Sigmoid colon (tissue), 7 donors: ENCODE measurements around the gene LAG3. TPM values are rescaled to one million over a fixed set of nuclear protein-coding genes. Genes with fewer than 3 reads are reported as not detected.

Experiments used
- DNase-seq: peaks from one replicate; pipeline ENCODE4 v3.0.0-alpha.2; 2019
- H3K27ac ChIP-seq, 4 donors: fragments of 200-600 bp; sonication (generic); one replicate each; pipeline ENCODE4 v1.5.1; 2016 to 2019; ENCODE audit warnings: mild to moderate bottlenecking in 1 of 4
- H3K27me3 ChIP-seq, 3 donors: fragments of 200-600 bp; sonication (generic); one replicate each; pipeline ENCODE4 v1.5.1; 2019; ENCODE audit warnings: mild to moderate bottlenecking in 1 of 3
- H3K36me3 ChIP-seq, 4 donors: fragments of 200-600 bp; sonication (generic); one replicate each; pipeline ENCODE4 v1.5.1; 2016 to 2019
- H3K4me1 ChIP-seq, 4 donors: fragments of 200-600 bp; sonication (generic); one replicate each; pipeline ENCODE4 v1.5.1; 2017 to 2019
- H3K4me3 ChIP-seq, 4 donors: fragments of 200-600 bp; sonication (generic); one replicate each; pipeline ENCODE4 v1.5.1; 2017 to 2019; ENCODE audit warnings: mild to moderate bottlenecking in 2 of 4, moderate library complexity in 1 of 4
- H3K9me3 ChIP-seq, 4 donors: fragments of 200-600 bp in 3 of 4; sonication (generic) in 3 of 4; one replicate each; pipeline versions ENCODE4 v1.5.1 to v1.6.1; 2013 to 2019
- CTCF ChIP-seq, 4 experiments: fragments of 450-650 bp in 3 of 4; fragments of 200-600 bp in 1 of 4; IDR thresholded peaks; one replicate each; pipeline ENCODE4 v1.5.1; 2016 to 2019; ENCODE audit warnings: antibody characterized with exemption in 4 of 4, mild to moderate bottlenecking in 3 of 4, moderate library complexity in 2 of 4
- EP300 ChIP-seq, 4 donors: sonication (generic); formaldehyde crosslinking; IDR thresholded peaks; one replicate each; pipeline ENCODE4 v1.6.1; 2017; ENCODE audit warnings: antibody characterized with exemption in 4 of 4
- POLR2A ChIP-seq, 2 donors: fragments of 450-650 bp; IDR thresholded peaks; one replicate each; pipeline ENCODE4 v1.6.1; 2016; ENCODE audit warnings: antibody characterized with exemption in 2 of 2, mild to moderate bottlenecking in 2 of 2, moderate library complexity in 2 of 2
- POLR2AphosphoS5 ChIP-seq, 4 donors: sonication (generic); formaldehyde crosslinking; IDR thresholded peaks; one replicate each; pipeline ENCODE4 v1.6.1; 2017; ENCODE audit warnings: antibody characterized with exemption in 4 of 4
- WGBS, 2 donors: extraction: QIAGEN DNeasy Blood & Tissue Kit; methylation state at CpG; one replicate each; pipeline ENCODE4 v1.1.7; 2013; 5-methylcytosine and 5-hydroxymethylcytosine counted together
- intact Hi-C: fragments of 100-400 bp; cut with DNase I; formaldehyde crosslinking; loops from one replicate; pipeline ENCODE4 v1.15.1; 2023
- polyA plus RNA-seq, 3 donors: library from polyadenylated mRNA; stranded (reverse); fragments of 200-250 nt; gene quantifications; one replicate each; pipeline ENCODE4 v1.2.3, GENCODE V29; 2013
- total RNA-seq, 4 donors: library from RNA; depleted of rRNA; stranded (reverse); fragments of >200 nt; gene quantifications; one replicate each; pipeline ENCODE4 v1.1.0, GENCODE V29; 2016
- donor health status: healthy with polysubstance abuse.
- donor health status: Bipolar disorder and iron deficiency.
- donor health status: healthy.

Gene LAG3
- total RNA-seq (1 to 10 TPM; 1.4 to 6.9 (median 3.0) TPM), polyA plus RNA-seq (1 to 10 TPM in 2 of 3 donors, under 1 TPM in 1; 0.60 to 4.2 (median 1.4) TPM)

GRCh38 chr12:6772331-6772695, at the start of gene LAG3:
Gene LAG3 (plus strand): TSS chr12:6772520. CDS start chr12:6772853, 333 bp downstream.
- no peak for DNase-seq
- TF ChIP-seq CTCF (IDR thresholded peaks at IDR 0.05), result no peak
- TF ChIP-seq EP300 (IDR thresholded peaks at IDR 0.05), result no peak
- TF ChIP-seq POLR2AphosphoS5 (IDR thresholded peaks at IDR 0.05), result no peak
- no peak for TF ChIP-seq POLR2A (IDR thresholded peaks at IDR 0.05)
- Histone ChIP-seq H3K4me1 (peaks cover 0 to 69% (median 67%) of the 10 kb centered on the region in 4 donors), H3K36me3 (peaks cover 0 to 23% (median 6%) of the 10 kb centered on the region in 4 donors), H3K27me3 (no peaks in the 10 kb centered on the region), H3K4me3 (peak within 1 kb of the TSS in 3 of 4 donors; percentile 36 to 45 (median 39)), H3K9me3 (no peaks in the 10 kb centered on the region), H3K27ac (peak within 1 kb of the TSS; percentile 93 to 99 (median 96))
- intact Hi-C loops, result no loop called here
- WGBS, 2 donors, result 44 to 79% methylated on average over 15 of the region's 15 CpGs

GRCh38 chr12:6722863-6723262, 49.5 kb upstream of the LAG3 start:
- TF ChIP-seq CTCF (IDR thresholded peaks at IDR 0.05), result no peak
- no peak for TF ChIP-seq POLR2A (IDR thresholded peaks at IDR 0.05)
- no peak for TF ChIP-seq POLR2AphosphoS5 (IDR thresholded peaks at IDR 0.05)
- no peak for TF ChIP-seq EP300 (IDR thresholded peaks at IDR 0.05)
- Histone ChIP-seq H3K27ac (peak overlapping the region in 1 of 4 donors; percentile 86), H3K4me1 (peaks cover 0 to 15% (median 14%) of the 10 kb centered on the region in 4 donors), H3K27me3 (no peaks in the 10 kb centered on the region), H3K9me3 (no peaks in the 10 kb centered on the region), H3K36me3 (peaks cover 0 to 12% (median 3%) of the 10 kb centered on the region in 4 donors), H3K4me3 (no peak overlapping the region)
- 81 to 87% methylated on average over 3 of the region's 3 CpGs for WGBS, 2 donors
- intact Hi-C loops, result loop anchor here (1.0 to 5.0 kb wide), 2 partner anchors 34 to 61 kb away; partner anchors contain the start of genes ING4 and ZNF384
- DNase-seq, result no peak

GRCh38 chr12:6723607-6724408, 48.5 kb upstream of the LAG3 start, which contains the start of gene COPS7A:
Gene COPS7A (plus strand): TSS chr12:6724046. CDS start chr12:6724657, 611 bp downstream.
- H3K27ac ChIP-seq, result peak within 1 kb of the TSS; percentile 80 to 86 (median 84)
- 0 to 1% methylated on average over 49 of the region's 49 CpGs for WGBS, 2 donors

GRCh38 chr12:6724409-6724797, 47.9 kb upstream of the LAG3 start:
- no peaks in the 10 kb centered on the region for H3K9me3 ChIP-seq
- no peak for TF ChIP-seq POLR2AphosphoS5 (IDR thresholded peaks at IDR 0.05)
- TF ChIP-seq CTCF (IDR thresholded peaks at IDR 0.05), result no peak
- TF ChIP-seq POLR2A (IDR thresholded peaks at IDR 0.05), result no peak
- no peak for TF ChIP-seq EP300 (IDR thresholded peaks at IDR 0.05)
- peaks cover 5 to 28% (median 16%) of the 10 kb centered on the region in 4 donors for H3K36me3 ChIP-seq
- WGBS, 2 donors, result 14 to 43% methylated on average over 10 of the region's 10 CpGs
- peak overlapping the region; percentile 80 to 86 (median 84) for H3K27ac ChIP-seq
- peaks cover 0 to 15% (median 14%) of the 10 kb centered on the region in 4 donors for H3K4me1 ChIP-seq
- intact Hi-C loops, result loop anchor here (5.0 kb wide), 1 partner anchor 62 kb away; the partner anchor contains the start of gene ING4
- peak overlapping the region; percentile 52 to 67 (median 55) for H3K4me3 ChIP-seq
- peak; percentile 72 for DNase-seq
- H3K27me3 ChIP-seq, result no peaks in the 10 kb centered on the region

More at GRCh38 chr12:6723607-6724408, 48.5 kb upstream of the LAG3 start, which contains the start of gene COPS7A:
- peak; percentile 99 for DNase-seq
- Histone ChIP-seq H3K4me1 (peaks cover 0 to 15% (median 14%) of the 10 kb centered on the region in 4 donors), H3K27me3 (no peaks in the 10 kb centered on the region), H3K9me3 (no peaks in the 10 kb centered on the region), H3K36me3 (peaks cover 3 to 22% (median 13%) of the 10 kb centered on the region in 4 donors), H3K4me3 (peak within 1 kb of the TSS; percentile 52 to 67 (median 55))
- TF ChIP-seq POLR2AphosphoS5 (IDR thresholded peaks at IDR 0.05), result peak; percentile 46 to 85 (median 77)
- no peak for TF ChIP-seq CTCF (IDR thresholded peaks at IDR 0.05)
- TF ChIP-seq EP300 (IDR thresholded peaks at IDR 0.05), result peak in 1 of 4 donors; percentile 19
- TF ChIP-seq POLR2A (IDR thresholded peaks at IDR 0.05), result peak; percentile 13 to 52
- intact Hi-C loops, result loop anchor here (1.0 to 5.0 kb wide), 2 partner anchors 35 to 62 kb away; partner anchors contain the start of genes ING4 and ZNF384
